Stimulated activated CD4-positive, alpha-beta T cell treated with anti-CD3 and anti-CD28 coated beads, Interleukin-12 subunit alpha, Interleukin-12 subunit beta, amount 100 ng/mL, for 4 hours (primary cell): ENCODE data around the gene FOXP1.
A peak's percentile ranks its signal among the peaks of the same experiment; 100 is the strongest.

Experiments used
- DNase-seq: peaks from one replicate; pipeline ENCODE4 v3.0.0-alpha.2; 2020

The FOXP1 gene

DNA sequence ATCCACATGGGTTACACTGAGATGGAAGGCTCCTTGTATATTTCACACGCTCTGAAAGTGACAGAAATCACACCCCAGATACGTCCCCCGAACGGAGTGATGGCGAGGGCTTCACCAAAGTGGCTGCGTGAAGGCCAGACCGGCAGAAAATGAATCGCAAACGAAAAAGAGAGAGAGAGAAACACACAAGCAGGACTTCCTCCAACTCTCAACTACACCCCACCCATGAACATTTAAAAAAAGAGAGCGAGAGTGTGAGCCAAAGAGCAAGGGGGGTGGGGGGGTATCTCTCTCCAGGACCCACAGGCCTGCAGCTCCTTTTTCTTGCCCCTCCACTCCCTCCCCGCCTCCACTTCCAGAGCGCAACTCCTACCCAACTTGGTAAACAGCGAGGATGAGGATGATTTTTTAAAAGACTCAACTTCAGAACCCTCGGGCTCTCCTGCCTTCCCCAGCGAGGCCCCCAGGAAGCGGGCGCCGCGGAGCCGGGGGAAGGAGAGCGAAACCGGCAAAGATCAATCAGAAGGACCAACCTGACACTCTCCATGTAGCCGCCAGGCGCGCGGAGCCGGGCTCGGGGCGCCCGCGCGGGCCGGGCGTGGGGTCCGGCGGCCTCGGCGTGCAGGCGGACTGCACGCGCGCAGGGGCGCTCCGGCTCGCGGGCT lies 519.1 kb downstream of the FOXP1 start:
- peak; percentile 51 for DNase-seq

DNA sequence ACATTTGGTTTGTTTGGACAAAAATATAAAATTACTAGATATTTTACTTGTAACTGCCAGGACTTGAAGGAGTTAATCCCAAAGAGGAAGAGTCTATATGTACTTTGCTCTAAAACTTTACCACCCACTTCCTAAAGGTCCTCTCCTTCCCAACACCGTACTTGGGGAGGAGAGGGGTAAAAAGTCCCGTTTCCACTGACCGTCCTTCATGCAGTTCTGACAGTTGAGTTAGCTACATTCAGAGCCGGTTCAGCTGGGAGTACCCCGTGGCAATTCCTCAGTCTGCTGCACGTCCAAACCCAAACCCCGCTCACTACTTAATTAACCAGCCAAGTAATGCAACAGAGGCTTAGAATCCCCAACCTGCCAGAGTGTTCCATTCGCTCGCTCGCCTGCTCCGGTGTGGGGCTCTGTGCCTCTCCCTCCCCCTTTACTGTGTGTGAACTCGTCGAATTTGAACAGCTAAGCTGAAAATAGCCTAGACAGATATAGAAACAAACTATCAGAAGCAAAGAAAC lies 519.7 kb downstream of the FOXP1 start:
- DNase-seq: peak; percentile 47

DNA sequence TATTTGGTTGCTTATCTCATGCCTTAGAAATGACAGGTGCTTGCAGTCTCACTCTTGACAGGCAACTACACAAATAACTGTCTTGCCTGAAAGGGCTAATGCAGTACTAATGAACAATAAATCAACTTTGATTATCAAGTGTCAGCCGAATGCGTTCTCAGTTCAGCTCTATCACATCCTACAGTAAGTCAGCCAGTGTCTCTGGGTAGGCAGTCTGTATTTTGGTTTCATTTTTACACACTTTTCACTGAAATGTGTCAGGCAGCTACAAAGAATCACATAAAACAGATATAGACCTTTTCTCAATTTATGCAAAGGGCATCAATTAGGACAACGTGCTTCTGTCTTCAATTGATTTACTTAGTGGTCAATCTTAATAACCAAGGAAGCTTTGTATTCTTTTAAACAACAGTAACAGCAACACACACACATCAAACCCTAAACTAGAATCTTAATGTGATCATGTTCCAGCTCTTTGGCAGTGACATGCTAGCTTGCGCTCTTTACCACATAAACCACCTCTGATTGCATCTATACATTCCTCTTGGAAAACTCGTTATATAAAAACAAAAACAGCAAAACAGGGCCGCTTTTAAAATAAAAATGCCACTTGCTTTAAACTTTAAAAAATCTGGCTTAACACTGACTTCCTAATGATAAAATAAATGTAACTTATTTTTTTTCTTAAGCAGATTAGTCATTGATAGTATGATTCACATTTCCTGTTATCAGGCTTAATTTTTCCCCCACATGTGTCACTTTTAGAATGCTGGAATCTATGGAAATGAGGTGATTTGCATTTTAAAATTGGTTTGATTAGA lies 520.4 kb downstream of the FOXP1 start:
- DNase-seq: no peak

DNA sequence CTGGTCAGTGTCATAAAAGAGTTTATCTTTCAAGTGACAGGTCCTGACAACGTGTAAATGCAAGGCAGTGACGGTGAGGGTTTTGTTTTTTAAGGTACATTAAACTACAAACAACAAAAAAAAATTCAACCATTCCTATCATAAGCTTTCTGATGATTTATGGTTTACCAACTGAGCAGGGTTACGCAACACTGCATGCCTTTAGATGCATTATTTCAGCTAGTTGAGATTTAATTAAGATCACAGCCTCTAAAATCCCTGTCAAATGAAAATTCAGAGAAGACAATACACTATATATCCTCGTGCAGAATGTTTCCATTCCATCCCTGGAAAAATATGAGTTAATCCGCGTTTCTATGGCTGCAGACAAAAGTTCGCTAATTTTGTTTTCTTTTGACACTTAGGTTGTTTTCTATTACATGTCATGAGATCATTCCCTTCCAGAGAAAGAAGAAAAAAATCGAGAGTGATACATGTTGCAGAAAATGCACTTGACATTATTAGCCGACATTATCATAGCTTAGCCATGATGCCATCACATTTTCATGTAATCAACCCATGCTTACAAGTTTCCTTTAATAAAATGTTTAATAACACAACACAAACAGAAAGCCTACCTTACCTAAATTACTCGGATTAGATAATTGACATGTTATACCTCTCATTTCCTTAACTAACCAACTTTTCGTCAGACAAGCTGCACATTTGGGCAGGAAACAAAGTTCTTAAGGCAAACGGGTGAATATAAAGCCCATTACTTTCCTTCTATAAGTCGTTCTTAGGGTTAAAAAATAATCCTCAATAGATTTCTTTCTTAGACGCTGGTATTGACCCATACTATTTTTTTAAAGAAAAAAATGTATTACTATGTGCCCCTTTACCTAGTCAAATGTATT lies 521.2 kb downstream of the FOXP1 start:
- no peak for DNase-seq

DNA sequence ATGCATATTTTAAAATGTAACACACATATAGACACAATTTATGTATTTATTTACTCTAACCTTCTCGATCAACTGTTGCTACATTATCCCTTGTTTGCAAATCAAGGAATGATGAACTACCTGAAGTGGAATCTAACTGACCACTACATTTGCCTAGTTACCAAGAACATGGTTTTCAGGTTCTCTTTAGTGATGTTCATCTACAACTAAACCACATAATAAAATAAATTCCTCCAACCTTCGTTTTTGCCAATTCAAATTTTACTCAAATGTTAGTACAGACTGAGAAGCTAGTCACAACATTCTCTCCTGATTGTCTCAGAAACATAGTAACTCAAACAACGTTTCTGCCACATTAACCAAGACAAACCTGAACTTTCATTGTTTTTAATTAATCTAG lies 521.9 kb downstream of the FOXP1 start:
- no peak for DNase-seq

DNA sequence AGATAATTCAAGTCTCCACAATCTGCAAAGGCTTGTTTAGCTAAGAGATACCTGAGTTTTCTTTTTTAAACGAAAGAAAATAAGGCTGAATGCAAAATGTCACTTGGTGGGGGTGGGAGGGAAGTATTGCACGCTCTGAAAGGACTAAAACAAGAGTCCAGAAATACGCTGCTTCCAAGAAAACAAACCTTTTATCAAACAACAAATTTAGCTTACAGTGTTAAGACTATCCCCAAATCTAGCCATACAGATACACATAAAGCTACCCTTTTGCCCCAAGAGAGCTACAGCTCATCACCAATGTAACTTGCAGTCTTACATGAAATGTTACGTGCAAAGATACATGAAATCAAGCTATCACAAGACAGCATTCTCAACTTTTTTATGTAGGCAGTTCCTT lies 522.5 kb downstream of the FOXP1 start:
- no peak for DNase-seq

DNA sequence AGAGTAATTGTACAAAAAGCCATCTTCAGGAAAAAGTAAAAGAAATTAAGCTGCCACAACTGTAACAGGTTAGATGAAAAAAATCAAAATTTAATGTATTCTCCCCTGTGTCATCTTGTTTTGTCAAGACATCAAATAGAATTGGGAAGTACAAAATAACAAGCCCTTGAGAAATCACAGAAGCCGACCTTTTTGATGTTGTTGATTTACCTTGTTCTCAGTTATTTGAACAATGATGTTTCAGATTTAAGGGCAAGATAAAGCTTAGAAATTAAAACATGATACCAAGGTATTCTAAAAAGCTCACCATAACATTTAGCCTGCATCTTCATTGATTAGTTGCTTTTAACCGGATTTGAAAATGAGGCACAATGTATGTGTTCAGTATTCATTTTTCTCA lies 523.0 kb downstream of the FOXP1 start:
- DNase-seq: no peak

DNA sequence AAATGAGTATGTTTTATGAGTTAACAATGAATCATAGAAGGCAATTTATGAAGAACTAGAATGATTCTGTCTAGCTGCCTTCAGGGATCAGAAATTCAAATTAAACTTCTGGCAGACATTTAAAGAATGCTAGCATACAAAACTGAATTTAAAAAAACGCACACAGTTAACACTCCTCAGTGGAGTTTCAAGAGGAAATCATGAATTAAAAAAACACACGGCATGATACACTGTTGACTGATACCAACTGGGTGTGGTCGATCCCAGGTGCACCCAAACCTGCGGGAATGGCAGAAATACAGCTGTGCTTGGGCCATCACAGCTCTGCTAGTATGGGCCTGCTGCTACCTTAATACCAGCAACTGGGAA lies 526.0 kb downstream of the FOXP1 start:
- DNase-seq: no peak

DNA sequence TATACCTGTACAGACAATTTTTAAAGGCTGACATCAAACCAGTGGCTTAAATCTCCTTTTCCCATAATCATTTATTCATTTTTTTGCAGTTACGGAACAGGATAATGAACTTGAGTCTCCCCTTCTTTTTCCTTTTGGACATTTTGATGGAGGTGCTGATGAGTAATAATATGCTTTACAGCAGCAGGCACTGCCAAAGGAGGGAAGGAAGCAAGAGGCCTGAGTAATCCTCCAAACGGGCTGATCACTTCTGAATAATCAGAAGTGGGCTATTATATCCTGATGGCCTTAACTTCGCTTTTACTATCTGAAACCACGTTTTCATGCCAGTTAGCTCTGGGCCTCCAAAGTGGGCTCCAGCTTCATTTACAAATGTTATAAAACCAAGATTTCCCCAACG lies 527.2 kb downstream of the FOXP1 start:
- DNase-seq: no peak

DNA sequence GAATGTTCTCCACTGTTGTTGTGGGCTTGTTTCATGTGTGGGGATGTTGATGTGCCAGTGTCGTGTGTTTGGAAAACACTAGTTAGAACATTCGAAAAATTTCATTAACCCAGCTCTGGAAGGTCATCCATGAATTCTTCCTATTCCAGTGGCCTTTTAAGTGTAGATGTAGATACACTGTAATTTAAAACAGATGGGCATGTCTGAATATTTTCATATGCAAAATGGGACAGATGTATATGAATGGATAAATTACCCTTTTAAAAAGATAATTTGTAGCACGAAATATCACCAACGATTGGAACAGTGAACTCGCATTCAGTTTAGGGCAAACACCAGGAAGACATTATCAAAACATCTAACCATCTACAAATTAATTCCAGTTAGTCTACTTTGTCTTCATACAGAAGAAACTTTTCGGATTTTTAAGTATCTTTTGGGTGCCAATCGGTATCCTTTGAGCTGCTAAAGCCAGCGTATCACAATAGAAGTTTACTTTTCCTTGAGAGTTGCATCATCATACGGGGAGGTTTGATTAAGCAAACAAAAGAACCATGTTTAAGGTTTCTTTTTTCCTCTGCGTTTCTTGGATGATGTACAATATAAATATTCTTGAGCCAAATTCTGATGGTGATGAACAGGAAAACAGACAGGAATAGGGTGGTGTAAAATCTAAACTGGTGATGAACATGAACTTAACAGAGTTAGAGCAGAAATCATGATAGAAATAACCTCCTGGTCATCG lies 528.1 kb downstream of the FOXP1 start:
- no peak for DNase-seq

DNA sequence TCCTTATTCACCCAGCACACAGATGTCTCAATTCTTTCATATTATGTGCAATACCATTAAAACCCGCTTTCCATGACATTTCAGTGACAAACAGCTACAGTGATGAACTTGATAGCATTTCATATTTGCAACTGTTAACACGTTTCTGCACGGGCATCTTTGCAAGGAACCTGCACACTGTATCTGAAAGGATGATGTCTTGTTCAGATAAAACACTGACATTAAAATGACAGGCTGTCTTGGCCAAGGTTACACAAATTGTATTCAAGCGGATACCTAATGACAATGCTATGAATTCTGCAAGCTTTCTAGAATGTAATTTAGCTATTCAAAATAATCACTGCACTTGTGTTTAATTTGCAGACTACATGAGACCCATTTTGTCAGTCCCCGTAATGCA lies 529.2 kb downstream of the FOXP1 start:
- DNase-seq: no peak

DNA sequence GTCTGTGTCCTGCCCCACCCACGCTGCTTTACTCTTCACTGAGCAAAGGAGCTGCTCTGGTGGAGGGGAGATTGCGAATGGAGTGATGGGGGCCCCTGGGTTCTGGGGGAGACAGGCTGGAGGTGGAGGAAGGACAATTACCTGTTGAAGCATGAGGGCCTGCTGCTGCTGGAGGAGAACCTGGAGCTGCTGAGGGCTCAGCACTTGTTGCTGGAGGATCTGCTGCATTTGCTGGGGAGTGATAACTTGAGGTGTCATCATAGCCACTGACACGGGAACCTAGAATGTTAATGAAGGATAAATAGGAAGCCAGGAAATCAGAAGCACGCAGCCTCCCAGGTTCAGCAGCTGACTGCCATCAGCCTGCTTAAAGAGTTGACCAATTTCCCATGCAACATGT lies 530.0 kb downstream of the FOXP1 start:
- DNase-seq: no peak

DNA sequence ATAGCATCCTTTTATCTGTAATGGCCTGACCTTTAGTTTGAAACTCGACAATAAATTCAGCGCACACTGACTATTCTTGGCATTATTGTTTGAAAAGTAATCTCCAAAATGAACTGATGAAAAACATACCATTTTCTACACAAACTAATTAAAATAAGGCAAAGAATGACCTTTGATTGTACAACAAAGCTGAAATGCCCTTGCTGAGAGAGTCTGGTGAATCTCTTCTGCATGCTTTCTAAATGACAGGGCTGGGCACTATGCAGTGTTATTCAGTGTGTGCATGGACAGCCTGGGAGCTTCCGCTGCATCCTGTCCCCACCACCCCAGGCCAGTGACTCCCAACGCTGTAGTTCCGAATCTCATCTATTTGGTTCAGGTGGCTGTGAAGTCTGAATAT lies 530.8 kb downstream of the FOXP1 start:
- DNase-seq: no peak

DNA sequence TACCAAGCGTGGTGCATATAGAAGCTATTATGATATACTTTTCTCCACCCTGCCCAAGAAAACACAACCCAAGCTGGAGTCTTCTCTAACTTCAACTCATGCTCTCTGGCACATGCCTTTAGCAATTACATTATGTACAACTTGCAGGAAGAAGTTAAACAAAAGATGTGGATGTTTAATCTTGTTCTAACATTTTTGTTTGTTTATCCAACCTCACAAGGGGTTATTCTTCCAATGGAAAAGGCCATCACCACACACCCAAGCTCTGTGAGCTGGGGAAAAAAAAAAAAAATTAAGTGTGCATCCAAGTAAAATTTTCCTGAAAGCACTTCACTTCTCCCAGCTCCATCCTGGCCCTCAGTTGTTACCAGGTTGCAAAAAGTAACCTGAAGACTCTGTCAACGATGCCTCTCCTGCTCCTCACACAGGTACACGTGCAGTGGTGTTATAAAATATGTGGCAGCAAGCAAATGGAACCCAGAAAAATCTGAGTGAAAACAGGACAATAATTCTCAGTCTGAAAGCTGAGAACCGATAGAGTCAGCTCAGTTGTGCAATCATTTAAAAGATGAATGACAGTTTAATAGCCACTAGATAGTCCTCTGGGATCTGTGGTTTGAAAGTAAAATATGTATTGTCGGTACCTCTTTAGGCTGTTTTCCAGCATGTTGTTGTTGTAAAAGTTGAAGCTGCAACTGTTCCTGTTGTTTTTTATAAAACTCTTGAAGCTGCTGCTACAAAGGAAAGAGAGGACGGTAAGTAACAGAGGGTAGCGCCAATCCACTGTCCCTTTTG lies 531.4 kb downstream of the FOXP1 start:
- DNase-seq: no peak

DNA sequence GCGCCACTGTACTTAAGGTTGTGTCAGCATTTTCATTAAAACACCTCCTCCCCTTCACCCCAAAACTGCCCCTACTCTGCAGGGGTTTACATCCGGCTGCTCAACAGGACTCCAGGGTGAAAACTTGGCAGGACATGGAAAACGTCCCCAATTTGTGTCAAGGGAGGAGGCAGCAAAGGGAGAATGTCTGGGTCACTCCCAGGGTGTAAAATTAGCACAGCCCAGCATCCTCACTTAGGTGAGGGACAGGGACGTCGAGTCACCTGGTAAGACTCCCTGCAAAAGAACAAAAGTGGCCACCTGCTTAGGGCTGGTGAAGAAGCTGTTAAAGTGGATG lies 532.3 kb downstream of the FOXP1 start:
- DNase-seq: no peak

DNA sequence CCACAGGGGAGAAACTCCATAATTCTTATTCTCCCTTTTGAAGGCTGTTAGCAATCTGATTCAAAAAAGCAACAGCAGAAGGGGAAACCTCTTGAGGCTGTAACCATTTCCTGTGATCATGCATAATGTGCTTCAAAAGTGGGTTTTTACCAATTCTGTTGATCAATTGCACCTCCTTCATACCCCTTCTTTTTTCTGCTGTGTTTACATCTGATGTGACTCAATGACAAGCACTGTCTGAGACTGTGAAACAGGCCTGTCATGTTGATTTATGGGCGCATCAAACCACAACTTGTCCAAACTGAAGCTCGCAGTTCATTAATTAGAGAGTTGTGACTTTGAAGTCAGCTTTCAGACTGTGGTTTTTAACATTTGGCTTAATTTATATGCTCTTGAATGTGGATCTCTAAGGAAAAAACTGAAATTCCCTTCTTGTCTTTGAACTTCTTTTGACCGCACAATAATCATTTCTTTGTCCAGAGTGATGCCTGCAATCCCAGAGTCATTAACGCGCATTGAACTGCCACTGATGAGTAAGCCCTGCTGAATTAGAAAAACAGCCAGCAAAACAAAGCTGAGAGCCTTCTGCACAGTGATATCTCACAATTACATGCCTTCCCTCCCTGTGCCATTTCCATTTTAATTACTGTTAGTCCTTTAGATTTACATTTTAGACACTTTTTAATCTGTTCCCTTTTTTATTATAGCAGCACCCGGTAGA lies 532.8 kb downstream of the FOXP1 start:
- no peak for DNase-seq

DNA sequence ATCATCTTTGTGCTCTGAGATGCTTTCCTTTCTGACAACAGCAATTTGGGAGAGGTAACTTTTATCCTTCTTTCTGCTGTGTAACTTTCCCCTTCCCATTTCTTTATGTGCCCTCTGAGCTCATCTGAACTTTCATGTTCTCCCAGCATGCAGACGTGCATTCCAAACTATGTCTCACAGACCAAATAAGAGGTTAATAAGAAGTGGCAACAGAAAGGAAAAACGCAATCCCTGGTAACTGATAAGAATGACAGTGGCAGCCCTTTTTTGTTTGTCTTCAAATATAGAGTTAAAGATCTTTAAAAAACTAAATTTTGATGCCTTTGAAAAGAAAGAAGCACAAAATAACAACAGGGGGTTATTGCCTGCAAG lies 533.4 kb downstream of the FOXP1 start:
- no peak for DNase-seq

DNA sequence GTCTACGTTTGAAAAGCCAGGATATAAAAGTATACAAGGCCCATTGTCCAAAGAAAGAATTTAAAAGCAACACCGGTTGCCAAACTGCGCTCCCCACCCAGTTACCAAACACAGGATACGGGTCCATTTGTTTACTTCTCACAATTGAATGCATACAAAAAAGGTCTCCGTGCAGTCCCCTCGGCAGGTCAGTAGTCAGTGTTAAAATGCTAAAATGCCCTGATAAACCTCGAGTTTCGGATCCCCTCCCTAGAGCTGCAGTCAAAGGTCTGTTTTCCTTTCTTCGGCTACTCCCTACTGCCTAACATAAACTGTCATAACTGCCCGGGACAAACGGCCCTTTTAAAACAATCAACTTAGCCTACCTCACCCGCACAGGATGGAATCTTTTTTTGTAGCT lies 534.6 kb downstream of the FOXP1 start:
- DNase-seq: no peak

DNA sequence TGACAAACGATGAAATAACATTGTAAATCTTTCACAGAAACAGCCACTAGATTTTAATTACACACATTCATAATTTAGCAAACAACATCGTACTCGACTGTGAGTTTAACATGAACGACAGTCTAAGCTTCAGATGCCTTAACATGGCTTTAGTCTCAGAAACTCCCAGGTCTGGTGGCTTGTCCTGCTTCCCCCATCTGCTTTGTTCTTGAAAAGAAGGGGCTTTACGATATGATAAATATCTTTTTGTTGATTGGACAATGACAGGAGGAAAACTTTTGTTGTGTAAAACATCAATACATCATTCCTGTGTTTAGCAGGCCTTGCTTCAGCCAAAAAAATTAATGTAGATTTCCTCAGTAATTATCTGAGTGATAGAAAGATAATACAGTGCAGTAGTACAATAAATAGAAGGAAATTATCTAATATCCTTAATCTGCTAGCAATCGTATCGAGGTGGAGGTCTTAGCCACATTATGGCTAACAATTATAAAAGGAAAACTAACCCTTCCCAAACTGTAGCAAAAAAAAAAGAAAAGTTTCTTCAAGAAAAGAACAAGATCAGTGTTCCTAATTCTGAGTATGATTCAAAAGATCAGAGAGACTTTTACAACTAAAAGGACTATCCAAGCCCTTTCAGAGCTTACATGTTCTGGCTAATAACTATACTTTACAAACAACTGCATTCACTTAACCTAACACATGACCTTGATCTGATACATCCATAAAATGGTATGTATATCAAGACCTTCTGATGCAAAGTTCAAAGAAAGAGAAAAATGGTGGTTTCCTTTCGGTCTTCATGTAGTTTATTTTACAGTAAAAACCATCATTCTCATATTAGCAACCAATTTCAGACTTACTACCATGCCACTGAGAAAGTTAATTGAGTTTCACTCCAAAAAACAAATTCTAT lies 535.7 kb downstream of the FOXP1 start:
- DNase-seq: no peak

DNA sequence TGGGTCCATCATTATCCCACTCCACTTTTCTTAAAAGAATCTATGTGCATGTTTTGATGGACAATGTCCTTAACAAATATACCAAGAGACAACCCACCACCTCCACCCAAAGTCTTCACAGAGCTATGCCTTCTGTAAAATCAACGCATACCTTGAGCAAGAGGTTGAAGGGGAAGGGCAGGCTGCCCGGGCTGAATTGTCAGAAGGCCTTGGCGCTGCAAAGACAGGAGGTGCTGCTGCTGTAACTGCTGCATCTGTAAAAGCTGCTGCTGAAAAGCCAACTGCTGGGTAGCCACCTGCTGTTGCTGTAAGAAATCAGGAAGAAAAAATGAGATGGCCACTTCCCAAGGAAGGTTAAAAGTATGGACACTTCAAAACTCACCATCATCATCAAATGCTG lies 536.7 kb downstream of the FOXP1 start:
- DNase-seq: no peak
